Common myeloid progenitor, CD34-positive (primary cell): Measurements from ENCODE around the gene SLC6A8.
A peak's percentile ranks its signal among the peaks of the same experiment; 100 is the strongest.

Source experiments
- CTCF ChIA-PET: fragments of 350-600 bp; sonication (Branson Sonifier 250); formaldehyde crosslinking; loops from one replicate; lab custom pipeline; 2021; ENCODE audit warnings: antibody characterized with exemption; lab: Charles Lee
- POLR2A ChIA-PET: fragments of 350-600 bp; sonication (Branson Sonifier 250); formaldehyde crosslinking; loops from one replicate; lab custom pipeline; 2021; ENCODE audit warnings: antibody characterized with exemption; lab: Charles Lee
- DNase-seq, 3 donors: peaks; one replicate each; pipeline versions ENCODE4 v3.0.0 to v3.0.0-alpha.2; 2013
- H3K27ac ChIP-seq, 2 experiments: 1 replicate in 1 of 2; 2 replicates in 1 of 2; pipeline ENCODE4 v1.7.0; 2013; ENCODE audit warnings: inconsistent platforms in 2 of 2, low read length in 2 of 2, mild to moderate bottlenecking in 2 of 2, low read depth in 1 of 2, moderate library complexity in 1 of 2; ENCODE audit not compliant: severe bottlenecking in 2 of 2, insufficient read depth in 1 of 2, poor library complexity in 1 of 2
- H3K27me3 ChIP-seq, 5 experiments: replicated peaks in 2 of 5; 1 replicate in 3 of 5; 2 replicates in 2 of 5; pipeline versions ENCODE4 v1.6.1 to v1.7.0; 2013; ENCODE audit warnings: low read length in 4 of 5, mild to moderate bottlenecking in 2 of 5, moderate library complexity in 2 of 5, inconsistent platforms in 1 of 5; ENCODE audit not compliant: insufficient read depth in 5 of 5, control insufficient read depth in 4 of 5
- H3K36me3 ChIP-seq, 4 experiments: 1 replicate in 2 of 4; 2 replicates in 2 of 4; pipeline versions ENCODE4 v1.6.1 to v1.7.0; 2013; ENCODE audit warnings: low read length in 3 of 4, control low read depth in 1 of 4, mild to moderate bottlenecking in 1 of 4; ENCODE audit not compliant: control insufficient read depth in 4 of 4, insufficient read depth in 4 of 4
- H3K4me1 ChIP-seq, 4 experiments: 1 replicate in 3 of 4; 2 replicates in 1 of 4; pipeline versions ENCODE4 v1.6.1 to v1.7.1; 2013; ENCODE audit warnings: low read length in 3 of 4, mild to moderate bottlenecking in 3 of 4, control low read depth in 1 of 4, inconsistent platforms in 1 of 4, moderate library complexity in 1 of 4; ENCODE audit not compliant: control insufficient read depth in 4 of 4, insufficient read depth in 4 of 4; ENCODE audit errors: control extremely low read depth in 1 of 4
- H3K4me3 ChIP-seq, 7 experiments: 1 replicate in 4 of 7; 2 replicates in 3 of 7; pipeline versions ENCODE4 v1.5.1 to v1.7.0; 2013; ENCODE audit warnings: mild to moderate bottlenecking in 7 of 7, low read length in 6 of 7, moderate library complexity in 6 of 7, inconsistent platforms in 2 of 7, low read depth in 2 of 7, control low read depth in 1 of 7; ENCODE audit not compliant: insufficient read depth in 4 of 7, control insufficient read depth in 1 of 7; ENCODE audit errors: extremely low read depth in 1 of 7
- H3K9me3 ChIP-seq, 5 experiments: 1 replicate in 4 of 5; 2 replicates in 1 of 5; pipeline versions ENCODE4 v1.6.1 to v1.7.1; 2013; ENCODE audit warnings: low read length in 4 of 5, mild to moderate bottlenecking in 2 of 5, inconsistent platforms in 1 of 5, low read depth in 1 of 5, moderate library complexity in 1 of 5; ENCODE audit not compliant: control insufficient read depth in 4 of 5, insufficient read depth in 2 of 5; ENCODE audit errors: control extremely low read depth in 1 of 5
- WGBS: methylation state at CpG from one replicate; pipeline ENCODE4 v1.1.5; 2013; ENCODE audit not compliant: insufficient coverage; 5-methylcytosine and 5-hydroxymethylcytosine counted together

SLC6A8 gene

DNA sequence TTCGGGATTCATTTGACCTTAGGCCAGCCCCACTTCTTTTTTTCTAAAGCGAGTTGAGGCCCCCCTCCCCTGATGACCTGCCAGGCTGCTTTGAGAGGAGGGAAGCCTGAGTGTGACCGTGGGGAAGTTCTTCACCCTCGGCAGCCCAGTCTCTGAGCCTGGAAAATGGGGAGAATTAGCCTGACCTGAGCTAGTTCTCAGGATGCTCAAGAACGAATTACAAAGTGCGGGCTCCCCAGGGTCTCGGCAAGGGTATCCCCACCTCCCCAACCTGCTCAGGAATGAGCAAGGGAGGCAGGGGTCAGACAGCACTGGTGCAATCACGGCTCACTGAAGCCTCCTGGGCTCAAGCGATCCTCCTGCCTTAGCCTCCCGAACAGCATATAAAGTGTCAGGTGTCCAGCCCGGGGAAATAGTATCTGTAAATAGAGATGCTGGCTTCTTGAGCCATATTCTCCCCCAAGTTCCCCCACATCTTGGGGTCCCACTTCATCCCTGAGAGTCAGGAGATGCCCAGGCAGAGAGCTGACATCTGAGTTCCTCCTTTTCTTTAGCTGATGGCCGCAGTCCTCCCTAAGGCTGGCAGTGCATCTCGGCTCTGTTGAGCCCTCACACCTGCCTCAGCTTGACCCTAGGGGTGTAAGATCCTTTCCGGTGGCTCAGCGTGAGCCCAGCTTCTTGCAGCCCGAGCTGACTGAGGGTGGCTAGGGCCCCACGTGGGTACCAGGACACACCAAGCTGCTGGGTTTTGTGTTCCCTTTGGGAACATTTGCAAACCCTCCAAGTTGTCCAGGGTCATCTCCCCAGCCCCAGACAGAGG is 39.2 kb upstream of the SLC6A8 start:
- POLR2A ChIA-PET: no interaction called here
- 82% methylated on average over 15 of the region's 17 CpGs for WGBS
- no peak overlapping the region for H3K4me3 ChIP-seq
- CTCF ChIA-PET: interaction anchor here (0.5 to 3.5 kb wide), 12 partner anchors 8 to 109 kb away, joined by 3 to 16 read pairs (median 4); no protein-coding TSS in a partner anchor
- H3K36me3 ChIP-seq: no peaks in the 10 kb centered on the region
- peaks cover 0 to 11% (median 3%) of the 10 kb centered on the region in 4 experiments for H3K4me1 ChIP-seq
- H3K9me3 ChIP-seq: peaks cover 0 to 5% (median 0%) of the 10 kb centered on the region in 5 experiments
- H3K27me3 ChIP-seq: peaks cover 0 to 57% (median 20%) of the 10 kb centered on the region in 5 experiments
- no peak overlapping the region for H3K27ac ChIP-seq
- no peak for DNase-seq

- Histone ChIP-seq H3K36me3 (no peaks in the 10 kb centered on the region), H3K4me3 (no peak overlapping the region), H3K27me3 (peaks cover 0 to 52% (median 21%) of the 10 kb centered on the region in 5 experiments), H3K27ac (no peak overlapping the region), H3K9me3 (peaks cover 0 to 8% (median 0%) of the 10 kb centered on the region in 5 experiments), H3K4me1 (peaks cover 0 to 7% (median 0%) of the 10 kb centered on the region in 4 experiments)
- peak; percentile 33 to 54 (median 39) for DNase-seq
- 84% methylated on average over 25 of the region's 26 CpGs for WGBS
- ChIA-PET CTCF (interaction anchor here (1.1 to 3.5 kb wide), 8 partner anchors 9 to 110 kb away, joined by 3 to 16 read pairs (median 4); no protein-coding TSS in a partner anchor), POLR2A (no interaction called here)
These were observed 38.4 kb upstream of the SLC6A8 start for GRCh38 chrX:153649178-153649914.

DNA sequence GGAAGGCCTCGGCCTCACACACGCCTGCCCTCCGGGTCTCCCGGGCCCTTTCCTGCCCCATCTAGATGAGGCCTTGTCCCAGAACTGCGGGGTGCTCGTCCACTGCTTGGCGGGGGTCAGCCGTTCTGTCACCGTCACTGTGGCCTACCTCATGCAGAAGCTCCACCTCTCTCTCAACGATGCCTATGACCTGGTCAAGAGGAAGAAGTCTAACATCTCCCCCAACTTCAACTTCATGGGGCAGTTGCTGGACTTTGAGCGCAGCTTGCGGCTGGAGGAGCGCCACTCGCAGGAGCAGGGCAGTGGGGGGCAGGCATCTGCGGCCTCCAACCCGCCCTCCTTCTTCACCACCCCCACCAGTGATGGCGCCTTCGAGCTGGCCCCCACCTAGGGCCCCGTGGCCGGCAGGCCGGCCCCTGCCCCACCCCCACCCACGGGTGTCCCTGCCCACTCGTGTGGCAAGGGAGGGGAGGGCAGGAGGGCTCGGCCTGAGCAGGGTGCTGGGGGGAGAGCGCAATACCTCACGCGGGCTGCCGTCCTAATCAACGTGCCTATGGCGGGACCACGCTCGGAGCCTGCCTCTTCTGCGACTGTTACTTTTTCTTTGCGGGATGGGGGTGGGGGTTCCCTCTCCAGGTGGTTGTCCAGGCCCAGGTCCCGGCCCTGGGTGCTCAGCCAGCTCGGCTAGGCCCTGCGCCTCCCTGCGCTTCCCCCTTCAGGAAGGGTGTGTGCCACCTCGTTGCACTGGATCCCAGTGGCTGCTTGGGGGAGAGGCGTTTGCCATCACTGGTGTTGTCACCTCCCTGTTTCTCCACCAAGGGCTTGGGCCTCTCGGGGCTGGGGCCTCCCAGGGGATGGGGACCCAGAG is 37.6 kb upstream of the SLC6A8 start:
- Histone ChIP-seq H3K4me3 (no peak overlapping the region), H3K27ac (no peak overlapping the region), H3K4me1 (peaks cover 0 to 4% (median 0%) of the 10 kb centered on the region in 4 experiments), H3K27me3 (peaks cover 0 to 43% (median 20%) of the 10 kb centered on the region in 5 experiments), H3K36me3 (no peaks in the 10 kb centered on the region), H3K9me3 (peaks cover 0 to 8% (median 0%) of the 10 kb centered on the region in 5 experiments)
- POLR2A ChIA-PET: no interaction called here
- CTCF ChIA-PET: interaction anchor here (1.1 to 3.5 kb wide), 7 partner anchors 10 to 111 kb away, joined by 3 to 16 read pairs (median 4); no protein-coding TSS in a partner anchor
- WGBS: 77% methylated on average over 33 of the region's 41 CpGs
- no peak for DNase-seq

- Histone ChIP-seq H3K9me3 (peaks cover 0 to 8% (median 0%) of the 10 kb centered on the region in 5 experiments), H3K4me1 (peaks cover 0 to 4% (median 0%) of the 10 kb centered on the region in 4 experiments), H3K4me3 (no peak overlapping the region), H3K36me3 (no peaks in the 10 kb centered on the region), H3K27ac (no peak overlapping the region), H3K27me3 (peaks cover 0 to 35% (median 15%) of the 10 kb centered on the region in 5 experiments)
- 91% methylated on average over 4 of the region's 13 CpGs for WGBS
- ChIA-PET CTCF (interaction anchor here (1.2 to 2.0 kb wide), 5 partner anchors 10 to 95 kb away, joined by 3 to 7 read pairs (median 4); no protein-coding TSS in a partner anchor), POLR2A (no interaction called here)
- DNase-seq: no peak
These were observed 36.8 kb upstream of the SLC6A8 start for GRCh38 chrX:153650959-153651358.

- POLR2A ChIA-PET: no interaction called here
These were observed 36.1 kb upstream of the SLC6A8 start for GRCh38 chrX:153651540-153652079.

GRCh38 chrX:153653556-153653955 is 34.2 kb upstream of the SLC6A8 start:
- CTCF ChIA-PET: interaction anchor here (0.7 to 1.4 kb wide), 5 partner anchors 8 to 114 kb away, joined by 3 to 5 read pairs (median 3); no protein-coding TSS in a partner anchor
- H3K27ac ChIP-seq: no peak overlapping the region
- peaks cover 0 to 5% (median 0%) of the 10 kb centered on the region in 5 experiments for H3K9me3 ChIP-seq
- peaks cover 0 to 12% (median 8%) of the 10 kb centered on the region in 5 experiments for H3K27me3 ChIP-seq
- H3K36me3 ChIP-seq: no peaks in the 10 kb centered on the region
- POLR2A ChIA-PET: no interaction called here
- WGBS: 43% methylated on average over 1 of the region's 2 CpGs
- H3K4me1 ChIP-seq: no peaks in the 10 kb centered on the region
- H3K4me3 ChIP-seq: no peak overlapping the region
- no peak for DNase-seq

More at GRCh38 chrX:153651540-153652079, 36.1 kb upstream of the SLC6A8 start:
- no peak overlapping the region for H3K4me3 ChIP-seq
- peaks cover 0 to 4% (median 0%) of the 10 kb centered on the region in 4 experiments for H3K4me1 ChIP-seq
- H3K36me3 ChIP-seq: no peaks in the 10 kb centered on the region
- peak in 2 of 3 donors; percentile 29 to 44 for DNase-seq
- 88% methylated on average over 9 of the region's 9 CpGs for WGBS
- CTCF ChIA-PET: interaction anchor here (1.1 to 2.0 kb wide), 5 partner anchors 9 to 95 kb away, joined by 3 to 7 read pairs (median 3); no protein-coding TSS in a partner anchor
- peaks cover 0 to 8% (median 0%) of the 10 kb centered on the region in 5 experiments for H3K9me3 ChIP-seq
- H3K27ac ChIP-seq: no peak overlapping the region
- peaks cover 0 to 29% (median 10%) of the 10 kb centered on the region in 5 experiments for H3K27me3 ChIP-seq
